GM13976 (cell line): Measurements from ENCODE around the gene FBLN5.

ENCODE experiments used
- DNase-seq: peaks from one replicate; pipeline ENCODE4 v3.0.0; 2012; ENCODE audit warnings: low spot score
- CTCF ChIP-seq: IDR thresholded peaks from 2 replicates; pipeline ENCODE4 v1.5.1; 2012; ENCODE audit warnings: borderline replicate concordance, mild to moderate bottlenecking; ENCODE audit not compliant: insufficient read depth; ENCODE audit errors: extremely low read depth, missing control alignments, control extremely low read depth
- in situ Hi-C: fragments of 300-500 bp; cut with MboI; formaldehyde crosslinking; loops from one replicate; pipeline ENCODE4 v1.12.0; 2022; ENCODE audit warnings: low sequenced_read_pairs, mixed read lengths, inconsistent platforms; ENCODE audit not compliant: unreplicated experiment

Gene FBLN5

GRCh38 chr14:91839749-91840148 lies 107.7 kb downstream of the FBLN5 start:
- TF ChIP-seq CTCF, result no peak
- in situ Hi-C loops, result no loop called here
- DNase-seq, result no peak

GRCh38 chr14:91837076-91837475 lies 110.4 kb downstream of the FBLN5 start:
- DNase-seq, result no peak
- TF ChIP-seq CTCF, result no peak
- in situ Hi-C loops, result no loop called here

- peak; percentile 90 for DNase-seq
- in situ Hi-C loops, result no loop called here
- peak; percentile 0 for TF ChIP-seq CTCF
These were observed 111.3 kb downstream of the FBLN5 start for GRCh38 chr14:91835920-91836843.

GRCh38 chr14:91835197-91835919 lies 112.1 kb downstream of the FBLN5 start:
- no peak for TF ChIP-seq CTCF
- no peak for DNase-seq

GRCh38 chr14:91834571-91834970 lies 112.9 kb downstream of the FBLN5 start:
- in situ Hi-C loops, result no loop called here
- DNase-seq, result no peak
- no peak for TF ChIP-seq CTCF

More at GRCh38 chr14:91835197-91835919, 112.1 kb downstream of the FBLN5 start:
- in situ Hi-C loops, result no loop called here

GRCh38 chr14:91831337-91831736 lies 116.2 kb downstream of the FBLN5 start:
- TF ChIP-seq CTCF, result no peak
- in situ Hi-C loops, result no loop called here

More at GRCh38 chr14:91831337-91831736, 116.2 kb downstream of the FBLN5 start:
- DNase-seq, result no peak
